ENCODE measurements around the gene DCC.

Gene DCC

GRCh38 chr18:52334896-52335295 is 5.1 kb upstream of the DCC start:
- H3K27ac ChIP-seq: no peak overlapping the region
- ChIA-PET POLR2A (ENCODE audit: low non-redundant PET) (no interaction called here), CTCF (interaction anchor here (0.6 kb wide), 1 partner anchor 103 kb away, joined by 3 read pairs; no protein-coding TSS in a partner anchor)
- no peak for TF ChIP-seq CTCF (conservative IDR thresholded peaks at IDR 0.05; ENCODE audit: low read depth)
- no peak for DNase-seq (ENCODE audit: low spot score)

- no peak for DNase-seq (ENCODE audit: low spot score)
- H3K27ac ChIP-seq: no peak overlapping the region
- TF ChIP-seq CTCF (conservative IDR thresholded peaks at IDR 0.05; ENCODE audit: low read depth): no peak
- POLR2A ChIA-PET (ENCODE audit: low non-redundant PET): no interaction called here
- CTCF ChIA-PET: no interaction called here
Measured at GRCh38 chr18:52337276-52337675, 2.7 kb upstream of the DCC start.

GRCh38 chr18:52340406-52341102 is 557 bp downstream of the DCC start:
- DNase-seq (ENCODE audit: low spot score): no peak
- CTCF ChIA-PET: interaction anchor here (0.6 kb wide), 1 partner anchor 830 kb away, joined by 3 read pairs; no protein-coding TSS in a partner anchor
- POLR2A ChIA-PET (ENCODE audit: low non-redundant PET): no interaction called here
- no peak for TF ChIP-seq CTCF (conservative IDR thresholded peaks at IDR 0.05; ENCODE audit: low read depth)
- no peak overlapping the region for H3K27ac ChIP-seq

GRCh38 chr18:52341103-52341432 is 1.1 kb downstream of the DCC start:
- CTCF ChIA-PET: no interaction called here

GRCh38 chr18:52341608-52342381 is 1.8 kb downstream of the DCC start:
- H3K27ac ChIP-seq: no peak overlapping the region
- CTCF ChIA-PET: no interaction called here
- DNase-seq (ENCODE audit: low spot score): no peak
- POLR2A ChIA-PET (ENCODE audit: low non-redundant PET): no interaction called here
- no peak for TF ChIP-seq CTCF (conservative IDR thresholded peaks at IDR 0.05; ENCODE audit: low read depth)

More at GRCh38 chr18:52341103-52341432, 1.1 kb downstream of the DCC start:
- no peak overlapping the region for H3K27ac ChIP-seq
- TF ChIP-seq CTCF (conservative IDR thresholded peaks at IDR 0.05; ENCODE audit: low read depth): no peak
- no peak for DNase-seq (ENCODE audit: low spot score)
- POLR2A ChIA-PET (ENCODE audit: low non-redundant PET): no interaction called here

- TF ChIP-seq CTCF (conservative IDR thresholded peaks at IDR 0.05; ENCODE audit: low read depth): no peak
- no peak overlapping the region for H3K27ac ChIP-seq
- no peak for DNase-seq (ENCODE audit: low spot score)
- POLR2A ChIA-PET (ENCODE audit: low non-redundant PET): no interaction called here
- CTCF ChIA-PET: no interaction called here
Measured at GRCh38 chr18:52342456-52342855, 2.5 kb downstream of the DCC start.

Data from RWPE1 (cell line).